ENCODE measurements around the gene WDR74. TPM values are rescaled to one million over a fixed set of nuclear protein-coding genes. Genes with fewer than 3 reads are reported as not detected.

WDR74 gene
- total and polyA plus RNA-seq, 9 of the 15 experiments (the other 6 are each of a cell fraction or from before 2014, with no cell fraction given) = 32.7 to 210 (median 114) TPM

DNA sequence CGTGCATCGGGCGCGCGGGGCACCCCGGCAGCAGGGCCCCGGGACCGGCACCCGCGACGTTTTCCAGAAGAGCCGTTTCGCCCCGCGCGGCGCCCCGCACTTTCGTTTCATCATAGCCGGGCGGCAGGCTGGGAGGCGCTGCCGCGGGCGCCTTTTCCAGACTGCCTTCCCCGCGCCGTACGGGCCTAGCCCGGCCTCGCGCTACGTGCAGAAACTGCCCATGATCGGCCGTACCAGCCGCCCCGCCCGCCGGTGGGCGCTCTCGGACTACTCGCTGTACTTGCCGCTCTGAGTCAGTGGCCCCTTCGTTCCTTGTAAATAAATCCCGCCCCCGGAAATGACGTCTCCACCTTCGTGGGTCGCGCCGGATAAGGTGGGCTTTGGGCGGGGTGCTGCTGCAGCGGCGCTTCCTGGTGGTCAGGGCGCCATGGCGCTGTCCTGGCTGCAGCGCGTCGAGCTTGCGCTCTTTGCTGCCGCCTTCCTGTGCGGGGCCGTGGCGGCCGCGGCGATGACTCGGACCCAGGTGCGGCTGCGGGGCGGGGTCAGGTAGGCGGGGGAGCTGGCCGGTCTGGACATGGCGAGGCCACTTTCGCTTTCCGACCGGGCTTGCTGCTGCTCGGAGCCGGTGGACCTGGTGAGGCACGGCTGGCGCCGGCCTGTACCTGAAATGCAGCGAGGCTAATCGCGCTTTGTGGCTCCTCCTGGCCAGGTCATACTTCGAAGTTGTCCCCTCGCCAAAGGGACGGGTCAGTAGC lies 52.2 kb downstream of the WDR74 start, which contains the start of gene TMEM179B (continued):
- TF ChIP-seq ERF (CRISPR knock-in tag; IDR thresholded peaks at IDR 0.05) (peak; percentile 78; the same call in 1 of the 2 replicates), KHSRP (IDR thresholded peaks at IDR 0.05) (no peak), NR4A1 (CRISPR knock-in tag; IDR thresholded peaks at IDR 0.05) (no peak), NR4A1 (tag; IDR thresholded peaks at IDR 0.05) (no peak), MCM7 (IDR thresholded peaks at IDR 0.05) (no peak), ZNF584 (CRISPR knock-in tag; IDR thresholded peaks at IDR 0.05; ENCODE audit: low read depth) (no peak), HCFC1 (IDR thresholded peaks at IDR 0.05; ENCODE audit: low read depth, low read length) (peak; percentile 76), ZNF311 (CRISPR knock-in tag; IDR thresholded peaks at IDR 0.05) (no peak), ZEB2 (IDR thresholded peaks at IDR 0.05) (peak; percentile 89), SRF (CRISPR knock-in tag; IDR thresholded peaks at IDR 0.05) (peak in 1 of 2 experiments; percentile 72; a peak in 2 of 4 replicates), ESRRA (IDR thresholded peaks at IDR 0.05; ENCODE audit: borderline replicate concordance, low read depth) (peak; percentile 60; the same call in 1 of the 2 replicates), XRCC5 (IDR thresholded peaks at IDR 0.05; ENCODE audit: low read depth, low read length) (0 out of 2 replicates have a peak, but pooled peaks have one; percentile 19), FOS (IDR thresholded peaks at IDR 0.05; ENCODE audit: extremely low read depth, insufficient read length) (no peak), HMGN3 (IDR thresholded peaks at IDR 0.05; ENCODE audit: borderline replicate concordance, extremely low read depth, insufficient read length, low read depth, low read length) (peak; percentile 91), CREB1 (IDR thresholded peaks at IDR 0.05) (peak; percentile 94), CREB1 (CRISPR knock-in tag; IDR thresholded peaks at IDR 0.05) (peak; percentile 97), ETV6 (IDR thresholded peaks at IDR 0.05; ENCODE audit: borderline replicate concordance in 1 of 2, low read depth in 2 of 2, low read length in 1 of 2) (peak in 1 of 2 experiments; percentile 60; a peak in 1 of 4 replicates), ETV6 (CRISPR knock-in tag; IDR thresholded peaks at IDR 0.05; ENCODE audit: borderline replicate concordance) (no peak), SP1 (CRISPR knock-in tag; IDR thresholded peaks at IDR 0.05) (peak; percentile 97), ZFX (CRISPR knock-in tag; IDR thresholded peaks at IDR 0.05) (peak; percentile 93), TCF7 (IDR thresholded peaks at IDR 0.05; ENCODE audit: borderline replicate concordance) (peak; percentile 52; the same call in 1 of the 2 replicates), NR2C2 (CRISPR knock-in tag; IDR thresholded peaks at IDR 0.05) (peak; percentile 88), NR2C2 (tag; IDR thresholded peaks at IDR 0.05) (peak; percentile 84)
- TF ChIP-seq, protein P1, sequence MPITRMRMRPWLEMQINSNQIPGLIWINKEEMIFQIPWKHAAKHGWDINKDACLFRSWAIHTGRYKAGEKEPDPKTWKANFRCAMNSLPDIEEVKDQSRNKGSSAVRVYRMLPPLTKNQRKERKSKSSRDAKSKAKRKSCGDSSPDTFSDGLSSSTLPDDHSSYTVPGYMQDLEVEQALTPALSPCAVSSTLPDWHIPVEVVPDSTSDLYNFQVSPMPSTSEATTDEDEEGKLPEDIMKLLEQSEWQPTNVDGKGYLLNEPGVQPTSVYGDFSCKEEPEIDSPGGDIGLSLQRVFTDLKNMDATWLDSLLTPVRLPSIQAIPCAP (CRISPR knock-in tag; IDR thresholded peaks at IDR 0.05; ENCODE audit: borderline replicate concordance) = peak; percentile 92
- TF ChIP-seq, protein P2, sequence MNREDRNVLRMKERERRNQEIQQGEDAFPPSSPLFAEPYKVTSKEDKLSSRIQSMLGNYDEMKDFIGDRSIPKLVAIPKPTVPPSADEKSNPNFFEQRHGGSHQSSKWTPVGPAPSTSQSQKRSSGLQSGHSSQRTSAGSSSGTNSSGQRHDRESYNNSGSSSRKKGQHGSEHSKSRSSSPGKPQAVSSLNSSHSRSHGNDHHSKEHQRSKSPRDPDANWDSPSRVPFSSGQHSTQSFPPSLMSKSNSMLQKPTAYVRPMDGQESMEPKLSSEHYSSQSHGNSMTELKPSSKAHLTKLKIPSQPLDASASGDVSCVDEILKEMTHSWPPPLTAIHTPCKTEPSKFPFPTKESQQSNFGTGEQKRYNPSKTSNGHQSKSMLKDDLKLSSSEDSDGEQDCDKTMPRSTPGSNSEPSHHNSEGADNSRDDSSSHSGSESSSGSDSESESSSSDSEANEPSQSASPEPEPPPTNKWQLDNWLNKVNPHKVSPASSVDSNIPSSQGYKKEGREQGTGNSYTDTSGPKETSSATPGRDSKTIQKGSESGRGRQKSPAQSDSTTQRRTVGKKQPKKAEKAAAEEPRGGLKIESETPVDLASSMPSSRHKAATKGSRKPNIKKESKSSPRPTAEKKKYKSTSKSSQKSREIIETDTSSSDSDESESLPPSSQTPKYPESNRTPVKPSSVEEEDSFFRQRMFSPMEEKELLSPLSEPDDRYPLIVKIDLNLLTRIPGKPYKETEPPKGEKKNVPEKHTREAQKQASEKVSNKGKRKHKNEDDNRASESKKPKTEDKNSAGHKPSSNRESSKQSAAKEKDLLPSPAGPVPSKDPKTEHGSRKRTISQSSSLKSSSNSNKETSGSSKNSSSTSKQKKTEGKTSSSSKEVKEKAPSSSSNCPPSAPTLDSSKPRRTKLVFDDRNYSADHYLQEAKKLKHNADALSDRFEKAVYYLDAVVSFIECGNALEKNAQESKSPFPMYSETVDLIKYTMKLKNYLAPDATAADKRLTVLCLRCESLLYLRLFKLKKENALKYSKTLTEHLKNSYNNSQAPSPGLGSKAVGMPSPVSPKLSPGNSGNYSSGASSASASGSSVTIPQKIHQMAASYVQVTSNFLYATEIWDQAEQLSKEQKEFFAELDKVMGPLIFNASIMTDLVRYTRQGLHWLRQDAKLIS (CRISPR knock-in tag; IDR thresholded peaks at IDR 0.05) = peak; percentile 96

Measured in K562 (cell line).